IMR-90 (cell line): ENCODE measurements around the gene CYP46A1.

Experiments
- CEBPB ChIP-seq: IDR thresholded peaks from 2 replicates; pipeline ENCODE4 v1.6.1; 2012; ENCODE audit warnings: low read depth, low read length, improper control_type of control experiment
- MAZ ChIP-seq: IDR thresholded peaks from 2 replicates; pipeline ENCODE4 v1.6.1; 2012; ENCODE audit warnings: low read depth, mild to moderate bottlenecking, low read length, improper control_type of control experiment, moderate library complexity, borderline replicate concordance
- MXI1 ChIP-seq: IDR thresholded peaks from 2 replicates; pipeline ENCODE4 v1.6.1; 2012; ENCODE audit warnings: low read depth, mild to moderate bottlenecking, low read length, moderate library complexity, borderline replicate concordance
- NFE2L2 ChIP-seq: fragments of 150-350 bp; IDR thresholded peaks from 2 replicates; pipeline ENCODE4 v1.6.1; 2016; ENCODE audit warnings: low read depth, mild to moderate bottlenecking, low read length
- POLR2A ChIP-seq: IDR thresholded peaks from 2 replicates; pipeline ENCODE4 v1.6.1; 2012; ENCODE audit warnings: mild to moderate bottlenecking, low read depth, low read length
- RAD21 ChIP-seq: IDR thresholded peaks from 2 replicates; pipeline ENCODE4 v1.6.1; 2012; ENCODE audit warnings: low read length, improper control_type of control experiment
- RCOR1 ChIP-seq: IDR thresholded peaks from 2 replicates; pipeline ENCODE4 v1.6.1; 2012; ENCODE audit warnings: mild to moderate bottlenecking, low read length, improper control_type of control experiment; ENCODE audit not compliant: insufficient replicate concordance
- RFX5 ChIP-seq: IDR thresholded peaks from 2 replicates; pipeline ENCODE4 v1.8.0; 2012; ENCODE audit warnings: low read depth, mild to moderate bottlenecking, low read length, moderate library complexity
- SMC3 ChIP-seq: fragments of 150-350 bp; IDR thresholded peaks from 2 replicates; pipeline ENCODE4 v1.6.1; 2016; ENCODE audit warnings: low read depth, mild to moderate bottlenecking, antibody characterized with exemption, low read length, moderate library complexity
- USF2 ChIP-seq: fragments of 150-350 bp; IDR thresholded peaks from 2 replicates; pipeline ENCODE4 v1.6.1; 2017; ENCODE audit warnings: mild to moderate bottlenecking, antibody characterized with exemption, low read length, low read depth
- TF ChIP-seq, protein P1 (sequence below): conservative IDR thresholded peaks from 2 replicates; pipeline ENCODE4 v1.5.1; 2012; ENCODE audit warnings: mild to moderate bottlenecking, low read depth, low read length, improper control_type of control experiment
- TF ChIP-seq, protein P2 (sequence below): fragments of 150-350 bp; IDR thresholded peaks from 2 replicates; pipeline ENCODE4 v1.6.1; 2016; ENCODE audit warnings: low read depth, mild to moderate bottlenecking, low read length, moderate library complexity, borderline replicate concordance

DNA sequence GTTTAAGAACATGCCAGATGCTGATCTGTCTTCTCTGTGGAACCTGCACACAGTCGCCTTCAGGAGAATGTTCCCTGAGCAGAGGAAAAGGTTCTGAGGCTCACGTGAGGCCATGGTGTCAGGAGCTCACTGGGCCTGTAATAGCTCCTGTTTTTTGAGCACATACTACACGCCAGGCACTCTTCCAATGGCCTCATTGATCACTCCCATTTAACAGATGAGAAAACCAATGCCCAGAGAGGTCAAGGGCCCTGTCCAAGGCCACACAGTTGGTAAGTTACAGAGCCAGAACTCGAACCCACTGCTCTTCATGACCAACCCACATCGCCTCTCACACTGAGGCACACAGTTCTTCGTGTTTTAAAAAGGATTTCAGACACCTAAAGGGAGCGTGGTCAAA lies 46.5 kb upstream of the CYP46A1 start:
- no peak for TF ChIP-seq RCOR1
- TF ChIP-seq, protein P1, sequence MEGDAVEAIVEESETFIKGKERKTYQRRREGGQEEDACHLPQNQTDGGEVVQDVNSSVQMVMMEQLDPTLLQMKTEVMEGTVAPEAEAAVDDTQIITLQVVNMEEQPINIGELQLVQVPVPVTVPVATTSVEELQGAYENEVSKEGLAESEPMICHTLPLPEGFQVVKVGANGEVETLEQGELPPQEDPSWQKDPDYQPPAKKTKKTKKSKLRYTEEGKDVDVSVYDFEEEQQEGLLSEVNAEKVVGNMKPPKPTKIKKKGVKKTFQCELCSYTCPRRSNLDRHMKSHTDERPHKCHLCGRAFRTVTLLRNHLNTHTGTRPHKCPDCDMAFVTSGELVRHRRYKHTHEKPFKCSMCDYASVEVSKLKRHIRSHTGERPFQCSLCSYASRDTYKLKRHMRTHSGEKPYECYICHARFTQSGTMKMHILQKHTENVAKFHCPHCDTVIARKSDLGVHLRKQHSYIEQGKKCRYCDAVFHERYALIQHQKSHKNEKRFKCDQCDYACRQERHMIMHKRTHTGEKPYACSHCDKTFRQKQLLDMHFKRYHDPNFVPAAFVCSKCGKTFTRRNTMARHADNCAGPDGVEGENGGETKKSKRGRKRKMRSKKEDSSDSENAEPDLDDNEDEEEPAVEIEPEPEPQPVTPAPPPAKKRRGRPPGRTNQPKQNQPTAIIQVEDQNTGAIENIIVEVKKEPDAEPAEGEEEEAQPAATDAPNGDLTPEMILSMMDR, result no peak
- TF ChIP-seq, protein P2, sequence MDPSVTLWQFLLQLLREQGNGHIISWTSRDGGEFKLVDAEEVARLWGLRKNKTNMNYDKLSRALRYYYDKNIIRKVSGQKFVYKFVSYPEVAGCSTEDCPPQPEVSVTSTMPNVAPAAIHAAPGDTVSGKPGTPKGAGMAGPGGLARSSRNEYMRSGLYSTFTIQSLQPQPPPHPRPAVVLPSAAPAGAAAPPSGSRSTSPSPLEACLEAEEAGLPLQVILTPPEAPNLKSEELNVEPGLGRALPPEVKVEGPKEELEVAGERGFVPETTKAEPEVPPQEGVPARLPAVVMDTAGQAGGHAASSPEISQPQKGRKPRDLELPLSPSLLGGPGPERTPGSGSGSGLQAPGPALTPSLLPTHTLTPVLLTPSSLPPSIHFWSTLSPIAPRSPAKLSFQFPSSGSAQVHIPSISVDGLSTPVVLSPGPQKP, result no peak
- no peak for TF ChIP-seq POLR2A
- TF ChIP-seq CEBPB, result no peak
- TF ChIP-seq USF2, result no peak
- TF ChIP-seq SMC3, result no peak
- no peak for TF ChIP-seq RFX5
- no peak for TF ChIP-seq MAZ
- no peak for TF ChIP-seq MXI1
- TF ChIP-seq RAD21, result no peak
- no peak for TF ChIP-seq NFE2L2
